Fibroblast of pulmonary artery (primary cell): ENCODE data around the gene SUFU.

ENCODE experiments used
- DNase-seq: peaks from one replicate; pipeline ENCODE4 v3.0.0-alpha.2; 2010; ENCODE audit warnings: low read depth
- H3K4me3 ChIP-seq: replicated peaks from 2 replicates; pipeline ENCODE4 v1.5.1; 2011; ENCODE audit warnings: low read depth, mild to moderate bottlenecking, control low read depth, low read length, moderate library complexity
- CTCF ChIP-seq: IDR thresholded peaks from 2 replicates; pipeline ENCODE4 v1.5.1; 2011; ENCODE audit warnings: mild to moderate bottlenecking, control low read depth, low read length, inconsistent platforms; ENCODE audit errors: missing control alignments

SUFU gene

DNA sequence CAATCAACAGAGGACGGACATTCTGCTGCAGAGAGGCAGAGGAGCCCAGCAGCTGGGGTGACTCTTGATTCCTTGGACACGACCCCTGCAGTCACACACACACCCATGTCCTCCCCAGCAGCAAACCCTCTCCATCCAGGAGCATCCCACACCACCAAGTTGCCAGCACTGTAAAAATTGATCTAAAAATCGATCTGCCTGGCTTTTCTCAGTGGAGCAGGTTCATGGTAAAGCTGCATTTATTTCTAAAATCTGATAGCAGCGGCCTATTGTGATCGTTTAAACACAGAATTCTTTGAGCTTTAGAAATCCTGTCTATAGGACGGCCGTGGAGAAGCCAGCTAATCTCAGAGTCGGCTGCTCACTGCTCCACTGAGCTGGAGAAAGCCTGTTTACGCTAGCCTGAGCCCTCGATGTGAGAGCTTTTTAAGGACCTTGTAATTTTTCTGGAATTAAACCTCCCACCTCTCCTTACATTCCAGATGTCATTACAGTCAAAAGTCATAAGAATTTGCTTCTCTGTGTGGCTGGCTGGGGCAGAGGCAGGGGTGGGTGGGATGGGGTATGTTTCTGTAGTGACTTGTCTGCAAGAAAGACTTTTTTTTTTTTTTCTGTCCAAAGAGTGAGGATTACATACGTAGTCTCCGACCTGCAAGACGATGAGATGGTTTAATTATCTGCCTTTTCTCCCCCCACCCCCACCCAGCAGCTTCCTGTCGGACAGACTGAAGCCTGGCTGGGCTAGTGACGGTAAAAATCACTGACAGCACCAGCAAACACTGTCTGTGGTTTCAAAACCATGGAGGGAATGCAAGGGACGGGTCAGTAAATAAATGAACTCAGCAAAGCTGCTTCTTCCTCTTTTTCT is 172.1 kb downstream of the SUFU start:
- H3K4me3 ChIP-seq = no peak overlapping the region
- peak; percentile 89 for DNase-seq
- TF ChIP-seq CTCF = no peak

- no peak for TF ChIP-seq CTCF
- no peak overlapping the region for H3K4me3 ChIP-seq
- DNase-seq = no peak
Observed at GRCh38 chr10:102676534-102677315, 173.0 kb downstream of the SUFU start.

DNA sequence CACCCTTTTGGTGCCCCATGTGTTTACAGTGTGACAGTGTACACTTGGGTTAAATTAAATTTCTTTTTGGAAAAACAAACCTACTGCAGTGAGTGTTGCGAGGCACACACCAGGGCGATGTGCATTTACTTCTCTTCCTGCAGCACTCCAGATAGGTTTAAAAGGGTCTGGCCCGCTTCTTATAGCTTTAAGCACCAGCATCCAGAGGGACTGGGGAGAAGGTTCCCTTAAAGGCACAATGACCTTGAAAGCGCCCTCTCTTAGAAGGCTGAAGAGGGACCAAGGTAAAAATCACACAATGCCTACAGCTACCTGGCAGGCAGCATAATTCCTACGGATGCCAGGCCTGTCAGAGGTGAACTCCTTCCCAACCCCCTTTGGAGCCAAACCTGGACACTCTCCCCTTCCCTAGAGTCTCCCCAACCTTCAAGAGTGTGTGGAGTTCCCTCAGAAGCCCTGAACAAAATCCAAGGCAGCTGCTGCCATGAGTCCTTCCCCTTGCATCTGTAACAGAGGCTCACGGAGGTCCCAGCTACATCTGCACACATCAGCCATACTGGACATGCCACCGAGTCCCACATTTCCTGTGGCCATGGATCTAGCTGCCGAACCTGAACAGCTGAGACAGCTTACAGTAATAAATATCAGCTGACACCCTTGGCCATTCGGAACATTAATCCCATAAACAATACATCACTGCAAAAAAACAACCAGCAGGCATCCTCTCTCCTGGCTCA is 173.7 kb downstream of the SUFU start:
- H3K4me3 ChIP-seq = no peak overlapping the region
- no peak for DNase-seq
- TF ChIP-seq CTCF = no peak

- no peak for DNase-seq
- no peak overlapping the region for H3K4me3 ChIP-seq
- TF ChIP-seq CTCF = no peak
Observed at GRCh38 chr10:102678068-102678400, 174.3 kb downstream of the SUFU start.

DNA sequence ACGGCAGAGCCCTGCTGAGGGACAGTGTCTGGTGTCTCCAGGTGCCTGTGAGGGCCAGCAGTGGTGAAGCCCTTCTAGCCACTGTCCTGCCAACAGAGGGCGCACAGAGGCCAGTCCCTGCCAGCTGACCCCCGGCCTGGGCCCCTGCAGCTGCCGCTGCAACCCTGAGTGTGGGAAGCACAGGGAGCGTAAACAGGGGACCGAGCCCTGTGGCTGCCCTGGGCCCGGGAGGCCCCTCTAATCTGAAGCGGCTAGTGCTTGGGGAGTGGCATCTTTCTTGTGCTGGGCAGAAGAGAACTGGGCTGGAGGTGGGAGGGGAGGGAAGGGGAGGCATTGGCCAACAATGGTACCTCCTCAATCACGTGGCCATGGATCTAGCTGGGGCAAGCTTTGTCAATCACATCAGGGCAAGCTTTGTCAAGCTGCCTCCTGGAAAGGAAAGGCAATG is 175.1 kb downstream of the SUFU start:
- H3K4me3 ChIP-seq = no peak overlapping the region
- TF ChIP-seq CTCF = peak; percentile 81
- DNase-seq = peak; percentile 67

GRCh38 chr10:102679596-102679995 is 175.8 kb downstream of the SUFU start:
- no peak overlapping the region for H3K4me3 ChIP-seq
- no peak for DNase-seq
- TF ChIP-seq CTCF = no peak
